Measurements from ENCODE around the gene POPDC2.

Gene POPDC2

DNA sequence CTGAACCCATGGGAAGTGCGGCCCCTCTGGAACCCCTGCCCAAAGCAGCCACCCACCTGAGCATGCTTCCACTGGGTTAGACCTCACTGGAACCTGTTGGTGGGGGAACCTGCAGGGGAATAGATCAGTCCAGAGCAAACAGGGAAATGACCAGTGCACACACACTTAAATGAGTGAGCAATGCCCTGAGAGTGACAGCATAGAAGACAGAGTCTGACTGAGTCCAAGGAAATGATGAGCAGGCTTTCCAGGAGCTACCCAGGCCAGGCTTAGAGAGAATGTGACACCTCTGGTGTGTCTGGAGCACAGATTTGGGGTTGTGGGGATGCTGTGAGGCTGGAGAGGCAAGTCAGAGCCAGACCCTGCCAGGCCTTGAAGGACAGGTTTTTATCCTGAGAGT is 34.2 kb downstream of the POPDC2 start:
- DNase-seq = no peak
- TF ChIP-seq GATA1 (IDR thresholded peaks at IDR 0.05; ENCODE audit: low read depth, low read length) = no peak
- no peak for TF ChIP-seq POLR2A (IDR thresholded peaks at IDR 0.05; ENCODE audit: low read length)

GRCh38 chr3:119625451-119626153 is 34.8 kb downstream of the POPDC2 start:
- DNase-seq = no peak

GRCh38 chr3:119624002-119624720 is 36.2 kb downstream of the POPDC2 start:
- TF ChIP-seq GATA1 (IDR thresholded peaks at IDR 0.05; ENCODE audit: low read depth, low read length) (no peak), POLR2A (IDR thresholded peaks at IDR 0.05; ENCODE audit: low read length) (no peak)
- no peak for DNase-seq

More at GRCh38 chr3:119625451-119626153, 34.8 kb downstream of the POPDC2 start:
- TF ChIP-seq GATA1 (IDR thresholded peaks at IDR 0.05; ENCODE audit: low read depth, low read length) (no peak), POLR2A (IDR thresholded peaks at IDR 0.05; ENCODE audit: low read length) (no peak)

DNA sequence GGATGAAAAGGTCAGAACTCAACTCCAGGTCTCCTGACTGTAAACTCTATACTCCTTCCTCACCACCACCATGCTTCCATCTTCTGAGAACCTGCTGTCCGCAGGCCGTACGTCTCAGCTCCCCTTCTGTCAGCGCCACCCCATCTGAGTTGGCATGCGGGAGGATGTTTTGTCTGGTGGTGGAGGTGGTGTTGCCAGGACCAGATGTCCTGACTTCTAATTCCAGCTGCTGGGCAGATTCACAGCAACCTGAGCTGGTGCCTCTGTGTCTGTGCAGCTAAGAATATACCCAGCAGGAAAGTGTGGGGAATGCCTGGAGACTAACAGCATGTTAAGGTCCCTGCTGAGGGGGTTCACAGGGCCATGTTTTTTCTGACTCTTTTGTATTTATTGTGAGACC is 39.5 kb downstream of the POPDC2 start:
- no peak for DNase-seq

DNA sequence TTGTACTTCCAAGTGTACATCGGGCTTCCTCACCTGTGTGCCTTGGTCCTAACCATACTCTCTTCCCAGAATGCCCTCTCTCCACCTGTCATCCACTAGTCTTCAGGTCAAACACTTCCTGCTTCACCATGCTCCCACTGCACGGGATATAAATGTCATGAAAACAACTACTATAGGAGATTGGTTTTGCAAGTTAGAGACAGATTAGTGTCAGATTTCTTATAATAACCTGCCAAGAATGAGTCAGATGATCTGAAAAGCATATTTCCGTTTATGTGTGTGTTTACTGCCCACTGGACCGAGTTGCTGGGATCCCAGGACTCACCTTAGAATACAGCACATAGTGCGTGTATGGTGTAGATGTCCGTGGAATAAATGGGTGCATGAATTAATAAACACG is 41.3 kb downstream of the POPDC2 start:
- TF ChIP-seq GATA1 (IDR thresholded peaks at IDR 0.05; ENCODE audit: low read depth, low read length) = no peak
- TF ChIP-seq POLR2A (IDR thresholded peaks at IDR 0.05; ENCODE audit: low read length) = no peak
- DNase-seq = no peak

More for the DNA sequence above, 39.5 kb downstream of the POPDC2 start:
- TF ChIP-seq POLR2A (IDR thresholded peaks at IDR 0.05; ENCODE audit: low read length) (no peak), GATA1 (IDR thresholded peaks at IDR 0.05; ENCODE audit: low read depth, low read length) (no peak)

DNA sequence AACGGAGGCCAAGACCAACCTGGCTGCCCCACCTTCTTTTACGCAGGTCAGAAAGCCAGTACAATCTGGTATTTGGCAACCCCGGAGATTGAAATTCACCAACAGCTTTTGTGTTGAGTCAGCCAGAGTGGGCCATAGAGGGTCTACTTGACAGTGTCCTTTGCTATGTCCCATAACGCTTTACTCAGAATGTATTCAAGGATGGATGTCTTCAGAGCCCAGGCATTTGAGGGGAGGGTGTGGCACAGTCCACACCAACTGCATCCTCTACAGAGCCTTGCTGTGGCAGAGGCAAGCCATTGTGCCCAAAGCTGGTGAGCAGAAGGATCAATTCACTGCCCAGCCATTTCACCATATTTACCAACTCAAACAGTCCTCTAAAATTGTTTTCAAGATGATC is 44.3 kb downstream of the POPDC2 start:
- TF ChIP-seq POLR2A (IDR thresholded peaks at IDR 0.05; ENCODE audit: low read length) = no peak
- TF ChIP-seq GATA1 (IDR thresholded peaks at IDR 0.05; ENCODE audit: low read depth, low read length) = no peak
- DNase-seq = no peak

GRCh38 chr3:119613872-119614271 is 46.5 kb downstream of the POPDC2 start:
- no peak for TF ChIP-seq POLR2A (IDR thresholded peaks at IDR 0.05; ENCODE audit: low read length)
- no peak for TF ChIP-seq GATA1 (IDR thresholded peaks at IDR 0.05; ENCODE audit: low read depth, low read length)
- no peak for DNase-seq

GRCh38 chr3:119613201-119613600 is 47.2 kb downstream of the POPDC2 start:
- DNase-seq = no peak
- TF ChIP-seq POLR2A (IDR thresholded peaks at IDR 0.05; ENCODE audit: low read length) = no peak
- TF ChIP-seq GATA1 (IDR thresholded peaks at IDR 0.05; ENCODE audit: low read depth, low read length) = no peak

DNA sequence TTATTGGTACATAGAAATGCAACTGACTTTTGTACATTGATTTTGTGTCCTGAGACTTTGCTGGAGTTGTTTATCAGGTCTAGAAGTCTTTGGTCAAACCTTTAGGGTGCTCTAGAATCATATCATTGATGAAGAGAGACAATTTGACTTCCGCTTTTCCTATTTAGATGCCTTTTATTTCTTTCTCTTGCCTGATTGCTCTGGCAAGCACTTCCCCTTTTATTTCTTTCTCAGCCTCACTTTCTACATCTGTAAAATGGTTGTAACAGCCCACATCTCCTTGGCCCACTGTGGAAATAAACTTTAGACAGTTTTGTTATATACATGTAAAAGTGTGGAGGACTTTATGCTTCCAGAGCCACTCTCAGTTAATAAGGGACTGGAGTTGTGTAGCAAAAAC is 48.7 kb downstream of the POPDC2 start:
- DNase-seq = no peak
- TF ChIP-seq POLR2A (IDR thresholded peaks at IDR 0.05; ENCODE audit: low read length) (no peak), GATA1 (IDR thresholded peaks at IDR 0.05; ENCODE audit: low read depth, low read length) (no peak)

GRCh38 chr3:119609301-119609700 is 51.1 kb downstream of the POPDC2 start:
- TF ChIP-seq POLR2A (IDR thresholded peaks at IDR 0.05; ENCODE audit: low read length) (no peak), GATA1 (IDR thresholded peaks at IDR 0.05; ENCODE audit: low read depth, low read length) (no peak)
- no peak for DNase-seq

- DNase-seq = no peak
- no peak for TF ChIP-seq GATA1 (IDR thresholded peaks at IDR 0.05; ENCODE audit: low read depth, low read length)
- TF ChIP-seq POLR2A (IDR thresholded peaks at IDR 0.05; ENCODE audit: low read length) = no peak
Observed at GRCh38 chr3:119608405-119609000, 51.9 kb downstream of the POPDC2 start.

DNA sequence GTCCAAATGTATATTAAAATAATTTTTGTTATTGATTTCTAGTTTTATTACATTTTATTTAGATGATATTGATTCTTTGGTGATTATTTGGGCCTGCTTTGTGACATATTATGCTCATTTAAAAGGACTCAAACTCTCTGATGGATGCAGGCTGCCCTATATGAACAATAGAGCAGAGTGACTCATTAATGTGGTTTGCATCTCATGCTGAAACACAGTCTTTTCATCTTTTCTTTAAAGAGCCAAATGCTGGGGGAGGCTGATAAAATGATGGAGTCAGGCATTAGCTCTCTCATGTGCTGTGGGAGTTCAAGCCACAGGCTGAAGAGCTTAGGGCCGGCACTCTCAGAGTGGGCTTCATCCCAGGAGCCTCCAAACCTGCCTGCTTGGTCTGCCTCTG is 55.5 kb downstream of the POPDC2 start:
- no peak for TF ChIP-seq POLR2A (IDR thresholded peaks at IDR 0.05; ENCODE audit: low read length)
- TF ChIP-seq GATA1 (IDR thresholded peaks at IDR 0.05; ENCODE audit: low read depth, low read length) = no peak
- DNase-seq = no peak

DNA sequence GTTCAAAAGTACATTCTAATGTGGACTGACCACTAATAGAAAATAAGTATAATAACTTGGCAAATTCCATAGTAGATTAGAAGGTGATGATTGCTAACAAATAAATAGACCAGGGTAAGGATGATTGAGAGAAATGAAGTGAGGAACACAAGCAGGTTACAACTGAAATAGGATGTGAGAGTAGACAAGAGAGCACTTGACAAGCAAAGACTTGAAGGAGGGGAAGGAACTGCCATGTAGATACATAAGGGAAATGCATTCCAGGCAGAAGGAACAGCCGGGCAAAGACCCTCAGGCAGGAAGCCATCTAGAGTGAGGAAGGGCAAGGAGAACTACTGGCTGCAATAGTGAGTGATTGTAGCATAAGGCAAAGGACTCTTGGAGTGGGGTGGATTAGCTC is 57.7 kb downstream of the POPDC2 start:
- no peak for DNase-seq
- TF ChIP-seq POLR2A (IDR thresholded peaks at IDR 0.05; ENCODE audit: low read length) (no peak), GATA1 (IDR thresholded peaks at IDR 0.05; ENCODE audit: low read depth, low read length) (no peak)

DNA sequence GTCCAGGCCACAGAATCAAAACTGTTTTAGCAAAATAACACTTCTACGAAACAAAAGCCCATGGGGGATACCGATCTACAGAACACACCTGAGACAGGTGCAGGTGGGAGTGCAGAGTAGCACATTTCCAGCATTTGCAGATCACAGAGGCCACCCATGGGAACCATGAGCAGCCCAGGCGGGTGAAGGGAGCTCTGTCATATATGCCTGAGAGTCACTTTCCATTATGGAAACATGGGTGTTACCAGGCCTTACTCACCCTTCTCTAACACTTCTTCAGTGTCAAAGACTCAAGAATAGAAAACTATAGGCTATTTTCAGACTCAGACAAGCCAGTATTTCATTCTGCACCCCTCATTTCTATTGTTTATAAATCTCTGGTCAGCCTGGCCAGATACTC is 59.2 kb downstream of the POPDC2 start:
- no peak for DNase-seq
- TF ChIP-seq POLR2A (IDR thresholded peaks at IDR 0.05; ENCODE audit: low read length) (no peak), GATA1 (IDR thresholded peaks at IDR 0.05; ENCODE audit: low read depth, low read length) (no peak)
